HG02938 (cell line): Measurements from ENCODE around the gene ST3GAL4.
A peak's percentile ranks its signal among the peaks of the same experiment; 100 is the strongest.

Experiments
- ATAC-seq: cut with Tn5 transposase; IDR thresholded peaks from one replicate; pipeline ENCODE4 v1.9.1; 2021; ENCODE audit warnings: mild to moderate bottlenecking, moderate library complexity; ENCODE audit not compliant: unreplicated experiment

The ST3GAL4 gene

DNA sequence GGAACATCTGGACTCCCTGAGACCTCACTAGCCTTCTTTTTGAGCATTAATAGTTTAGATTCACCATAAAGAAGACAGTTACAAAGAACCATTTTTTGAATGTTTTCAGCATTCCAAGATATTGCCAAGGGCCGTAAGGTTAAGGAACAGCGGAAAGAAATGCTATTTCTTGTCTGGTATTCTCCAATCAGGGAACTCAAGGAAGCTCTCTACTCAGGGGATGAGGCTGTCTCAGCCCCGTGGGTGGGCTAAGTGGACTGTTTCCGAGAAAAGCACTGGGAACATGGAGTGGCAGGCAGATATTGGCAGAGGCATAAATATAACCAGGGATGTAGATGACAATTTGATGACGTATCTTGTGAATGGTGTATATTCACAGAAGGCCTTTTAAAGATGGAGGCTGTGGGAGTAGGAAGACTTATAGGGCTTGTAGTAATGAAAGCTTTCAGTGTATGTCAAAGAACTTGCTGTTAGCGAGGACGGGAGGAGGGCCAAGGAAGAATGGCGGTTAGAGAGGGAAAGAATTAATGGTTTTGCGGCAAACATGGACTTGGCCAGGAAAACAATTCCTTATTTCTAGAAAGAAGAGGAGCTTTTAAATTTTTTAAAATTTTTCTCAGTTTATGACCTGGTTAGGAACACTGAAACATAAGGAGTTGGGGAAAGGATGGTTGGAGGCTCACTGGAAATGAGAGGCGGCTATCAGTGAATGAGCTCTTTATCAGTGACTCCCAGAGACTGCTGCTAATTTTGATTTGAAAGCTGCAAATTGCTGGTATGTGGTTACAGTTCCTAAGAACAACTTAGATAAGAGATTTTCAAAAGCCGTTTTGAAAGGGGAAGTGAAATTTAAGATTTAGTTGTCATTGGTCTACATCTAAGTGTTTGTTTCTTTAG, 64.6 kb downstream of the ST3GAL4 start:
- ATAC-seq, result peak; percentile 85

DNA sequence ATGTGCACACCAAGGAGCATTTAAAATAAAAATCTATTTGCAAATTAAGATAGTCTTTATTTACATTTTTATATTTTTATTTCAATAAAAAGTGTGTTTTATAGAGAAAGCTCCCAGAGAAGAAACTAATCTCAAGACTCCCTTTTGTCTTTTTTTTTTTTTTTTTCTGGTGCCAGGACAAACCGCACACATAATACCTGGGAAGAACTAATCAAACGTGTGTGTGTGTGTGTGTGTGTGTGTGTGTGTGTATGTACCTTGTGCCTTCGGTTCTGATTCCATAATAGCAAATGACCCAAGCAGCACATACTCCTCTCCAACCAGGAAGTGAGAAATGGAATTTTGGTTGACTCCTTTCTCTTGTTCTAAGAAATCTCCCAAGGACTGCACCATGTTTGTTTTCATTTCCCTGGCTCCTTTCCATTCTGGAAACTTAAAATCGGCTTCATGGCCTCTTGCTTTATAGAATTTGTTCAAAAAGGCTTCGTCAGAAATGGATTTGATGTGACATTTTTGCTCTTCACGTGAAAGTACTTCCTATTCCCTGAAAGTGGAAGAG, 65.3 kb downstream of the ST3GAL4 start:
- no peak for ATAC-seq

DNA sequence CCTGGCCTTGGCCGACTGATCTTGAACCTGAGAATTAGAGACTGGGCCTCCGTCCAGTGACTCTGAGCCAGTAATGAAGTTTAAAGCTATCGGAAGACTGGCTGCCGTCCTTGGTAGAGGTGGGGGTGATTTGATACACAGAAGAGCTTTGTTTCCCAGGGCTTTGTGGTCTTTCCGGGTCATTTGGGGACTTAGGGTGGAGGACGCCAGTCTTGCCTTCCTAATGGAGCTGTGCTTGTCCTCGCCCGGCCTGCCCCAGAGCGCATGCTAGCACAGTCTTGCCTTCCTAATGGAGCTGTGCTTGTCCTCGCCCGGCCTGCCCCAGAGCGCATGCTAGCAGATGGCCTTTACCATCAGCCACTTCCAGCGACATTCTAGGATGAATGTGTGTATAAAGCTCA, 65.8 kb downstream of the ST3GAL4 start:
- ATAC-seq, result no peak

DNA sequence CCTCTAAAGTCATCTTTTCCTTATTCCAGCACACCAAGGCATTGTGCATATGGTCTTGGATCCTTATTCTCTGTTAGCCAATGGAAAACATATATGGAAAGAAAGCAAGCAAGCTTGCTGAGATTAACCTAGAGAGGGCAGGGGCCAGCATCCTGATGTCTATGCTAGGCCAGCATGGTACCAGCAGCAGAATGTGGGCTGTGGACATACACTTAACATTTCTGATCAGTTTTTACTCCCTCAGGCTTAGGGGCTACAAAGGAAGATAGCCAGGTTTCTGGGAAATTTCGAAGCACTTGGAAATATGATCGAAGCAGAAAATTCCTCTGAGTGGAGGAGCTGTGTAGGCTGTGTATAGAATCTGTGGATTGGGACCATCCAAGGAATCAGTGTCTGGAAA, 67.0 kb downstream of the ST3GAL4 start:
- ATAC-seq, result no peak

DNA sequence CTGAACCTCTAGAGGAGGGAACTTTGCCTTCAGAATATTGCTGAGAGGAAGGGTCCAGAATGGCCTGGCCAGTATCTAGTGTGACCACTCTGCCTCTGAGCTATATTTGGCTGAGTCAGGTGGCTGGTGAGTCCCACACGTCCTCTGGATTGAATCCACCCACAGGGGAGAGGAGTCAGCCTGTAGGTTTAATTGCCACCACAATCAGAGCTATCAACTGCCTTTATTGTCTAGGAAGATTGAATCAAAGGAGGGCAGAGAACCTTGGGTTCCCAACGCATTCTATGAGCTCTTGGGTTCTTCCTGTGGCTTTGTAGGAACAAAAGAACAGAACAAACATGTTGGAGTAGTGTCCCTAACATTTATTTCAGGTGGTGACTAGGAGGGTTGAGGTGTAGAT, 67.7 kb downstream of the ST3GAL4 start:
- no peak for ATAC-seq

DNA sequence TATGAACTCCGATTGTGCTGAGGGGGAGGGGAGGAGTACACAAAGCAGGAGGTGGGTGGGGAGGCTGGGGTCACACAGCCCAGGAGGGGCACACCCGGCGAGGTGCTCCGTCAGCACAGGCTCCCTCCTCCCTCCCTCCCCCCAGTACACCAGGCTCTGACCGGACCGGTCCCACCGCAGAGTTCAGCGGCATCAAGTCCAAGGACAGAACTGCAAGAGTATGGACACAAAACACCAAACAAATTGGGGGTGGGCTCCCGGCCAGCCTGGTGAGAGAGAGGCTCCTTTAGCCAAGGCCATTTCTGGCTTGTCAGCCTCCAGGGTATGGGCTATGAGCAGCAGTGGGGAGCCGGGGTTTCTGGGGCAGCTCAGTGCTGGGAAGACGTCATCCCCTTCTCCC, 68.3 kb downstream of the ST3GAL4 start:
- no peak for ATAC-seq

DNA sequence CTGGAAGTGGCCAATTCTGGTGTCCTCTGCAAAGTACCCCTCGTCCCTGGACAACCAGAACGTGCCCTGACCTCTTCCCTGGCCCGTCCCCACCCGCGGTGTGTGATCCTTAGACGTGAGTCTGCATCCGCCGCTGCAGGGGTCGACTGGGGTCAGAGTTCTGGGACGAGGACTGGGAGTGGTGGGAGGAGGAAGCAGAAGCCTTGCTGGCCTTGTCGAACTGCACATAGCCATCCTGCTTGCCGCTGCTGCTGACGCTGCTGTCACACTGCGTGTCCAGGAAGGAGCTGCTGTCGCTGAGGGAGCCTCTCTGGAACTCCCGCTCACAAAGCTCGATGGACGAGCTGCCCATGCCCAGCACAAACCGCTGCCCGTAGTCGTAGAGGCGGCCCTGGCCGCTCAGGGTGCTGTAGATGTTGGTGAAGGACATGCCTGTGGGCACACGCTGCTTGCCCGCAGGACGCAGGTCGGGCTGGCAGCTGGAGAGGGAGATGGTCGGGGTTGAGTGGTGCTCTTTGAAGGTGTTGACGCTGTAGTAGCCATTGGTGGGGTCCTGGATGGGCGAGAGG, 69.1 kb downstream of the ST3GAL4 start:
- ATAC-seq, result no peak

DNA sequence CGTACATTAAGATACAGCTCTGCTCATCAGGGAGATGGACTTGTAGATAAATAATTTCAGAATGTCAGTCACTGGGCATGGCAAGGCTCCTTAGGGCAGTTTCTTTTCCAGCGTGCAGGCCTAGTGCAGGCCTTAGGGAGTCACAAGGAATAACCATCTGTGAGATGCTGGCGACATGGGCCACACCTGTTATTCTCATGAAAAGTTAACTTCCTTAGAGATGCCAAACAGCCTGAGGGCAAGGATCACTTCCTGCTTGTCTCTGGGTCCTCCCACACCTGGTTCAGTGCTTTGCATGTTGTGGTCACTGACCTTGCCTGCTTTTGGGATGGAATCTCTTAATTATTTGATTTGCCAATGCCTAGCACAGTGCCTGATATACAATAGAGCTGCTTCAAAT, 70.6 kb downstream of the ST3GAL4 start:
- ATAC-seq, result no peak

DNA sequence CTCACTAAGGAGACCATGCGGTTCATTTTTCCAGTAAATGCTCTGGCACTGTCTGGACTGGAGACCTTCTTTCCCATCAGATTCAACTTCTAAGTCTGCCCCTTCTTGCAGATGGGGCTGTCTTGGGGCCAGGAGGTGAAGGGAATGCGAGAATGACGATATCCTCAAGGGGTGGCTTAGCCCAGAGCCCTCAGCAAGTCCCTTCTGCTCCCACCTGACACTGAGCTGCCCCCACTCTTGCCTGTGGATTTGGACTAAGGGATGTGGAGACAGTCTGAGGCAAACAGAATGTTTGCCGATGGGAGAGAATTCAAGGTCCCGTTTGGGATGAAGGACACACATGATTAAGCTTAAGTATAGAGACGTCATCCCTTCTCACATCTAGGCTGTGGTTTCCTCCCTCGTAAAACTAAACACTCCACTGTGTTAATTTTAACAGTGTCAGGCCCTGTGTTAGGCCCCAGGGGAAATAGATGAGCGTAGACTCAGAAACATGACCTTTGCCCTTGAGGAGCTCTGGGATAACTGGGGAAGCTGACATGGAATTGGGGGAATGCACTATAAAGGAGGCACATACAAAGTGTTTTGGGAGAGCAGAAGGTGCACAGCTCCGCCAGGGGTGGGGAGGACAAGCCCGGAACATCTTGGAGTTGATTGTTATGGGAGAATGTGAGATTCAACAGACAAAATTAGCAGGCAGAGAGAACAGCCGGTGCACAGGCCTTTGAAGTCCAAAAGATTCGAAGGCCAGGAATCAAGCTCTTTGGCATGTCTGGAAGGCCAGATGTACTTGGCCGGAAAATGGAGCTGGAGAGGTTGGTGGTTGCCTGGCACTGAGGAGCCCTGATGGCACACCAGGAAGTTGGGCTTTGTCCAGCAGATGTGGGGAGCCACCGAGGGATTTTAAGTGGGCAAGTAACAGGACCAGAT, 71.6 kb downstream of the ST3GAL4 start:
- ATAC-seq, result peak; percentile 43

DNA sequence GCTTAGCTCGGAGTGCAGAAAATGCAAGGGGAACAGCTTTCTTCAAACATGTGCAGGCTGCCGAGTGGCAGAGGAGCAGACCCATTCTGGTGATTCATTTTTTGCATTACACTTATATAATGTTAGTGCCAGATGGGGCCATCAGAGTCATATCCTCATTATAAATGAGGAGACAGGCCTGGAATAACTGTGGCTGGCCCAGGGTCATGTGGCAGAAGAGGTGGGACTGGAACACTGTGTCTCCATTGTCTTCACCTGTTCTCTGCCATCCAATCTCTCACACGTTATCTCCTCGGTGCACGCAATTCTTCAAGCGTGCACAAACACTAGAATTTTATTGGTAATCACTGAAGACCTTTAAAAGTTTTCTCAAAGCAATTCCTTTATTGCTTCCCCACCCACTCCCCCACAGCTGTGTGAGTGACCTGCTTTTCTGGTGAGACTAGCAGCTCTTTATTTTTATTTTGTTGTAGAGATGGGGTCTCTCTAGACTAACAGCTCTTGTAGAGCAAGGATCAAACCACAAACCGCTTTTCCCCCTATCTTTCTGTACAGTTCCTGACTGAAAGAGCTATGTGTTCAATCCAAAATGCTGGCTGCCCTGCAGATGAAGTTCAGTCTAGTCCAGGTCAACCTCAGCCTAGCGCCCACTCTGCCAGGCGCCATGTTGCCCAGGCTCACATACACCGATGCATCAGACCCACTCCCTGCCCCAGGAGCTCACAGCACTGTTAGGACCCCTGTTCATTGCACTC, 75.3 kb downstream of the ST3GAL4 start:
- no peak for ATAC-seq

DNA sequence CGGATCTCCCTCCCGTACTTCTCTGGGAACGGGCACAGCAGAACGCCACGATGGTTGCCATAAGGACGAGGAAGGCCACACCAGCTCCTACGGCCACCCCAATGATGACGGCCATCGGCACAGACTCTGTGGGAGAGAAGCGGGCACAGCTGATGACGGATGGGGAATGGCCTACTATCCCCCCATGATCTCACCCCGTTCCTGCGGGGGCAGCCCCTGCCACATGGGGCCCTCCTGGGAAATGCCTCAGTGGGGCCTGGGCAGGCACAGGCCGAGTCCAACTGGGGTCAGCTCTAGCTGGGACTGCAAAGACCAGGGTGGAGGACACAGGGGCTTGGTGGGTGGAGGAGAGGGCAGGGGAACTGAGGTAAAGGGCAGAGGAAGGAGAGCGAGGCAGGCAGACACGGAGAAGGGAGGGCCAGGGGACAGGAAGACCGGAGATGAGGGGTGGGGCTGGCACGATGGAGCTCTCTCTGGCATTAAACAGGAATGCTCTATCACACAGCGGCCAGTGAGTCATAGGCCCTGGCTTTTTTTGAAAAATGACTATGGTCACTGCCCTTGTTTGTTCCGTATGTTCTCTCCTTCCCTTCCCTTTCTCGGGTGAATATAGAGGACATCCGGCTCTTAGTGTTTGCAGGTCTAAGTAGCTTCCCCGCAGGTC, 76.0 kb downstream of the ST3GAL4 start:
- no peak for ATAC-seq

DNA sequence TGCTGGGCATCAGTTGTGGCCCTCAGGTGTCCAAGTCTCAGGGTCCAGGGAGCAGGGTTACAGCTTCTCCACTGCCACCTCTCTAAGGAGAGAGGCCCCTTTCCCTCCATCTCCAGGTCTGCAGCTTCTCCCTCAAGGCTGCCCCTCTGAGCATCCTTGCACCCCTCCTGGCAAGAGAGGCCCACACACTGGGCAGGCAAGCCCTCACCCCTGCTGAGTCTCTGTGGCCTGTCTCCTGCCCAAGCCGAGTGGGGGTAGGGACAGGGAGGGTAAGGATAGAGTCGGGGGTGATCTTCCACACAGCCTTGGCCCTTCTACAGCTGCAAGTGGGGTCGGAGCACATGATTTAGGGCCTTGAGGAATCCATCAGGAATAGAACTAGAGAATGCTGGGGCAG, 76.6 kb downstream of the ST3GAL4 start:
- no peak for ATAC-seq

DNA sequence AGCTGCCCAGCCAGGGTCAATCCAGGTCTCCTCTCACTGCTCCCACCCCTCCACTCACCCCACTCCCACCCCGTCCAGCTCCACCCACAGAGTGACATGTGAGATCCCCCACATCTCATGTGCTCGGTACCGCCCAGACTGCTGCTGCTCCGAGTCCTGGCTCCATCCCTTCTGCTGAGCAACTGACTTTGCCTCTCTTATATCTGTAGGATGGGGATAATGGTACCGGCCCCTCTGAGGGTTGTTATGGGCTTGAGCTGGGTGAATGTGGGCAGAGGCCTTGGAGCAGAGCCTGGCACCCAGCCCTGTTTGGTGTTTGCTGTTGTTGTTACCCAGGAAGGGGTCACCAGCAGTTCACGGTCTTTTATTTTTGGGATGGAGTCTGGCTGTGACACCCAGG, 77.0 kb downstream of the ST3GAL4 start:
- no peak for ATAC-seq

DNA sequence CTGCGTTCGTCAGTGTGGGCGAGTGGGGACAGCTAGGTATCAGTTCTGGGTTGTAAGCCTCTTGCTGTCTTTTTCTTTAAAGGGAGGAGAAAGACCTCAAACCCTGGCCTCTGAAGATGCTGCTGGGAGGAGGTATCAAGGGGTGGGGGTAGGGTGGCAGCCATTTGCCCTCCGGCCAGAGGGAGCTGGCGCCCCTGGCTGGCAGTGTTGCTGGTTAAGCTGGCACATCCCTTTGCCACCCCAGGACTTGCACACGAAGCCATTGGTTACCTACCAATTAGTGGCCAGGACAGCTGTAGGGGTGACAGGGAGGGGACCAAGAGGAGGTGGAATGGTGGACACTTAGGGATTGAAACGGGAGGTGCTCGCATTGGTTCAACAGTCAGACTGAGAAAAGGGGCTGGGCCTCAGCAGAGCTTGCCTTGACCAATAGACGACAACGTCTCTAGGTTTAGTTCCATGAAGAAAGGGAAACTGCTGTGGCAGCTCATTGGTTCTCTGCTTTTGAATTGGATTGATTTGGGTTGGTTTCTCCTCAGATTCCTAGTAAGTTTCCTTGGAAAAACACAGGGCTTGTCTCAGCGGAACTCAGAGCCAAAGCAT, 77.9 kb downstream of the ST3GAL4 start:
- no peak for ATAC-seq

DNA sequence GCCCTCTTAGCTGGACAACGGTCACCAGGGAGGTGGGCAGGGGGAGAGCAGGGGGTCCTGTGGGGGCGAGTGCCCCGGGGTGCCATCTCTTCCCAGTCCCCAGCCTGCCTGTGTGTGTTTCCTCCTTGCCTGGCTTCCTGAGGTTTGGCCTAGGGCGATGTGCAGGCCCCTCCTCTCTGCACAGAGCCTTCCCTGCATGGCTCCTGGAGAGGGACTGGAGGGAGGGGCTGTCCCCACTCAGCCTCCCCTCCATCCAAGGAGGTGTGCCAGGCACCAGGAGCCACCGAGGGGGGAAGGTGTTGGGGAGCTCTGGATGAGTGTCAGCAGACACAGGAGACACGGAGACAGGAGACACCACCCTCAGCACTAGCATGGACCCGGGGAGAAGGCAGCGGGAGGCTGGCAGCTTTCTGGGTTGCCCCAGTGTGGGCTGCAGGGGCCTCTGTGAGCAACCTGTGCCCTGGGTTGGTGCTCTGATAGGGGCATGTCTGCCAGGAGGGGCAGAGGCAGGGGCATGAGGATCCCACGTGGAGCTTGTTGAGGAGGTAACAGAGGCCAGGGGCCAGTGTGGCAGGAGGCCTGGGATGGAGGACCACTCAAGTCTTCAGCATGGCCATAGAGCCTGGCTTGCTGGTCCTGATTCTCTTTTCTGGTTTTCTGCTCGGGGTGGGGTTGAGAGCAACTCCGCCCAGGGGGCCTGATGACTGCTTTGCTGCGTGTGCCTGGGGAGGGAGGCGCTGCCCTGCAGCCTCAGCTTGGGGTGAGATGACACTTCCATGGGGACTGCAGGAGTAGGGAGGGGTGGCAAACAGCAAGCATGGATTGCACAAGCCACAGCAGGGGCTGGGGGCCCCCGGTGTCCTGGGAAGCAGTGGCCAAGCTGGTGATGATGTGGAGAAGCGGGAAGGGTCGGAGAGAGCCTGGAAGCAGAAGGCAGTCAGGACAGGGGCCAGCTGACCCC, 78.8 kb downstream of the ST3GAL4 start:
- ATAC-seq, result no peak

DNA sequence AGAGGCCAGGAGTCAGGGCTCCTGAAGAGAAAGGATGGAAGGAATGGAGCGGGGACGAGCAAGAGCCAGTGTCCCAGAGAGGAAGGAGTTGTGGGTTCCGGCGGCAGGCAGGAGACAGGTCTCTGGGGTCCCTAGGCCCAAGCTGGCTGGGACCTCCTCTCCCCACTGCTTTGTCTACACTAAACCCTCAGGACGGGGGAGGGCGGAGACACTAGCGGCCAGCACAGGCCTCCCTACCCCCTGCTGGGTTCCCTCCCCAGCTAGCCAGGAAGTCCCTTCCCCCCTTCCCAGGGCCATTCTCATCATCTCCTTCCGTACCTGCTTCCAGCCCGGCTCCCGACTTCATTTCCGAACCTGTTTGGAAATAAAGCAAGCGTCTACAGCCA, 79.5 kb downstream of the ST3GAL4 start:
- ATAC-seq, result no peak

DNA sequence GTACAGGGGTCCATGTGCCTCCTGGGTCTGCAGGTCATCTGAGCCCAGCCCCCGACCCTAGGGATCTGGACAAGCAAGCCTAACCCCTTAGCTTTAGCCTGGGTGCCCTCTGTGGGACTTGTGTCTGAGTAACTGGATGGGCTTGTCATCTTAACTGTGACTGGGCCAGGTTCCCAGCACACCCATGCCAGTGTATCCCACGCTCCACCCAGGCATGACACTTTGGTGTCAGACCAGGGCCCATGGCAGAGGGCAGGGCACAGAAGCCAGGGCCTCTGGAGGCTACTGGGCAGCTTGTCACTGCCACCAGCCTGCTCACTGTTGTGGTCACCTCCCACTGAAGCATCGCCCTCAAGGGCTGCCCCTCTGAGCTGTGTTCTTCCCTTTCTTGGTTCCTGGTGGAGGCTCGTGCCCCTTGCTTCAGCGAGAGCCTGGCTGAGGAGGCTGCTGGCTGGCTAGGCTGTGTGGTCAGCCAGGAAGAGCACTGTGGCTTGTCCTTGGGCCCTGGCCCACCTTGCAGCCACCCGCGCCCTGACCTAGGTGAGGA, 80.8 kb downstream of the ST3GAL4 start:
- ATAC-seq, result no peak

DNA sequence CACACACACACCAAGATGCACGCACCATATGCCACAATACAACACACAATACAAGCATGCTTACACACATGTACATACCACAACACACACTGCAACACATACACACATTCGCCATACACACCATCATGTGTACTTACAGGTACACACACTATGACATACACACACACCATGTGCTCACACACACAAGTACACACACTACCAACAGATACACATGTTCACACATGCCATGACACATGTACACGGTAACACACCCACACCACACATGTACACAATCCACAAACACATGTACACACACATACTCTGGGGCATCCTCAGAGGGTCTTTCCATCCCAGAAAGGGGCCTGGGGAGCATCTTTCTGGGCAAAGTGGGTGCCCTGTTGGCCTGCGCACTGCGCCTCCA, 82.2 kb downstream of the ST3GAL4 start:
- ATAC-seq, result no peak
